GM19238 (cell line): ENCODE data around the gene MKLN1.
"Not testable (repeated sequence)": the region's sequence is repeated elsewhere in the genome, so short reads cannot be mapped to it uniquely, and the experiment has no call there.

Source experiments
- DNase-seq: peaks from one replicate; pipeline ENCODE4 v3.0.0; 2011; ENCODE audit warnings: low spot score; ENCODE audit not compliant: insufficient read length

The MKLN1 gene

GRCh38 chr7:131462059-131462458 lies 134.4 kb downstream of the MKLN1 start:
- DNase-seq, result no peak

- DNase-seq, result not testable (repeated sequence)
Measured at GRCh38 chr7:131462715-131463114, 135.0 kb downstream of the MKLN1 start.

- no peak for DNase-seq
Measured at GRCh38 chr7:131466735-131467365, 139.2 kb downstream of the MKLN1 start.

GRCh38 chr7:131467788-131468187 lies 140.1 kb downstream of the MKLN1 start:
- DNase-seq, result no peak

- DNase-seq, result no peak
Measured at GRCh38 chr7:131471250-131472004, 143.8 kb downstream of the MKLN1 start.

GRCh38 chr7:131476740-131477139 lies 149.1 kb downstream of the MKLN1 start:
- DNase-seq, result no peak

GRCh38 chr7:131480384-131481315 lies 153.0 kb downstream of the MKLN1 start:
- no peak for DNase-seq

- DNase-seq, result no peak
Measured at GRCh38 chr7:131482800-131483199, 155.1 kb downstream of the MKLN1 start.

GRCh38 chr7:131483586-131483985 lies 155.9 kb downstream of the MKLN1 start:
- no peak for DNase-seq

- no peak for DNase-seq
Measured at GRCh38 chr7:131486346-131486745, 158.7 kb downstream of the MKLN1 start.

GRCh38 chr7:131487217-131487616 lies 159.5 kb downstream of the MKLN1 start:
- no peak for DNase-seq

- DNase-seq, result no peak
Measured at GRCh38 chr7:131488361-131488760, 160.7 kb downstream of the MKLN1 start.

GRCh38 chr7:131489196-131489595 lies 161.5 kb downstream of the MKLN1 start:
- no peak for DNase-seq

GRCh38 chr7:131489881-131490280 lies 162.2 kb downstream of the MKLN1 start:
- no peak for DNase-seq

GRCh38 chr7:131493081-131493480 lies 165.4 kb downstream of the MKLN1 start:
- DNase-seq, result no peak

- DNase-seq, result no peak
Measured at GRCh38 chr7:131493581-131493980, 165.9 kb downstream of the MKLN1 start.

GRCh38 chr7:131494182-131494581 lies 166.5 kb downstream of the MKLN1 start:
- DNase-seq, result no peak

- DNase-seq, result no peak
Measured at GRCh38 chr7:131495669-131496498, 168.2 kb downstream of the MKLN1 start.

- no peak for DNase-seq
Measured at GRCh38 chr7:131497454-131497853, 169.8 kb downstream of the MKLN1 start.

- DNase-seq, result no peak
Measured at GRCh38 chr7:131498237-131498885, 170.7 kb downstream of the MKLN1 start.

GRCh38 chr7:131499801-131500200 lies 172.1 kb downstream of the MKLN1 start:
- no peak for DNase-seq
